Stimulated activated naive CD8-positive, alpha-beta T cell treated with anti-CD3 and anti-CD28 coated beads, Interleukin-15, Interleukin-2, amounts not matched to agents 100 ng/mL and 50 ng/mL, for 24 hours (primary cell): Measurements from ENCODE around the gene STX1B.

Experiments used
- H3K27ac Mint-ChIP-seq: one replicate; pipeline ENCODE4 v1.8.0; 2021; ENCODE audit warnings: mild to moderate bottlenecking, mixed read lengths
- H3K27me3 Mint-ChIP-seq: one replicate; pipeline ENCODE4 v1.8.0; 2021; ENCODE audit warnings: mixed read lengths
- H3K36me3 Mint-ChIP-seq: one replicate; pipeline ENCODE4 v1.8.0; 2021; ENCODE audit warnings: low read depth, mixed read lengths
- H3K4me1 Mint-ChIP-seq: one replicate; pipeline ENCODE4 v1.8.0; 2021; ENCODE audit warnings: low read depth, mixed read lengths
- H3K4me3 Mint-ChIP-seq: one replicate; pipeline ENCODE4 v1.8.0; 2021; ENCODE audit warnings: mild to moderate bottlenecking, mixed read lengths
- H3K9me3 Mint-ChIP-seq: one replicate; pipeline ENCODE4 v1.8.0; 2021; ENCODE audit warnings: mixed read lengths

STX1B gene

GRCh38 chr16:30992931-30993816 lies 17.3 kb downstream of the STX1B start:
- no peaks in the 10 kb centered on the region for H3K9me3 Mint-ChIP-seq
- no peaks in the 10 kb centered on the region for H3K36me3 Mint-ChIP-seq
- no peak overlapping the region for H3K27ac Mint-ChIP-seq
- H3K4me1 Mint-ChIP-seq = peaks cover 8% of the 10 kb centered on the region
- no peaks in the 10 kb centered on the region for H3K27me3 Mint-ChIP-seq
- H3K4me3 Mint-ChIP-seq = no peak overlapping the region

- no peak overlapping the region for H3K4me3 Mint-ChIP-seq
- H3K27ac Mint-ChIP-seq = no peak overlapping the region
- H3K4me1 Mint-ChIP-seq = peaks cover 8% of the 10 kb centered on the region
- H3K27me3 Mint-ChIP-seq = no peaks in the 10 kb centered on the region
- no peaks in the 10 kb centered on the region for H3K9me3 Mint-ChIP-seq
- H3K36me3 Mint-ChIP-seq = no peaks in the 10 kb centered on the region
Observed at GRCh38 chr16:30992276-30992780, 18.1 kb downstream of the STX1B start.

- Mint-ChIP-seq H3K27ac (no peak overlapping the region), H3K4me3 (no peak overlapping the region), H3K9me3 (no peaks in the 10 kb centered on the region), H3K4me1 (peaks cover 4% of the 10 kb centered on the region), H3K36me3 (no peaks in the 10 kb centered on the region), H3K27me3 (no peaks in the 10 kb centered on the region)
Observed at GRCh38 chr16:30991052-30991451, 19.4 kb downstream of the STX1B start.

GRCh38 chr16:30990105-30990504 lies 20.3 kb downstream of the STX1B start:
- no peaks in the 10 kb centered on the region for H3K36me3 Mint-ChIP-seq
- H3K27me3 Mint-ChIP-seq = no peaks in the 10 kb centered on the region
- H3K4me3 Mint-ChIP-seq = no peak overlapping the region
- no peak overlapping the region for H3K27ac Mint-ChIP-seq
- no peaks in the 10 kb centered on the region for H3K9me3 Mint-ChIP-seq
- peaks cover 4% of the 10 kb centered on the region for H3K4me1 Mint-ChIP-seq

- Mint-ChIP-seq H3K27me3 (no peaks in the 10 kb centered on the region), H3K36me3 (no peaks in the 10 kb centered on the region), H3K9me3 (no peaks in the 10 kb centered on the region), H3K4me3 (no peak overlapping the region), H3K27ac (no peak overlapping the region), H3K4me1 (peaks cover 2% of the 10 kb centered on the region)
Observed at GRCh38 chr16:30989469-30990047, 20.9 kb downstream of the STX1B start.

- H3K27me3 Mint-ChIP-seq = no peaks in the 10 kb centered on the region
- H3K36me3 Mint-ChIP-seq = no peaks in the 10 kb centered on the region
- no peaks in the 10 kb centered on the region for H3K4me1 Mint-ChIP-seq
- H3K9me3 Mint-ChIP-seq = no peaks in the 10 kb centered on the region
- no peak overlapping the region for H3K27ac Mint-ChIP-seq
- no peak overlapping the region for H3K4me3 Mint-ChIP-seq
Observed at GRCh38 chr16:30987581-30988190, 22.8 kb downstream of the STX1B start.

GRCh38 chr16:30986129-30986991 lies 24.1 kb downstream of the STX1B start:
- Mint-ChIP-seq H3K4me1 (no peaks in the 10 kb centered on the region), H3K27ac (no peak overlapping the region), H3K4me3 (no peak overlapping the region), H3K36me3 (peaks cover under 1% of the 10 kb centered on the region), H3K9me3 (no peaks in the 10 kb centered on the region), H3K27me3 (no peaks in the 10 kb centered on the region)

- no peak overlapping the region for H3K4me3 Mint-ChIP-seq
- peaks cover 6% of the 10 kb centered on the region for H3K36me3 Mint-ChIP-seq
- no peaks in the 10 kb centered on the region for H3K4me1 Mint-ChIP-seq
- H3K9me3 Mint-ChIP-seq = no peaks in the 10 kb centered on the region
- no peaks in the 10 kb centered on the region for H3K27me3 Mint-ChIP-seq
- H3K27ac Mint-ChIP-seq = no peak overlapping the region
Observed at GRCh38 chr16:30985401-30986128, 24.9 kb downstream of the STX1B start.

- Mint-ChIP-seq H3K27me3 (no peaks in the 10 kb centered on the region), H3K27ac (no peak within 1 kb of the TSS), H3K4me3 (no peak within 1 kb of the TSS)
Observed at GRCh38 chr16:30984669-30985400, 25.6 kb downstream of the STX1B start, which contains the start of gene HSD3B7. Gene HSD3B7, plus strand, starts transcription at chr16:30985207. Its CDS starts 452 bp downstream, at chr16:30985659.

GRCh38 chr16:30983898-30984610 lies 26.4 kb downstream of the STX1B start:
- Mint-ChIP-seq H3K4me1 (no peaks in the 10 kb centered on the region), H3K9me3 (no peaks in the 10 kb centered on the region), H3K27ac (no peak overlapping the region), H3K36me3 (peaks cover 6% of the 10 kb centered on the region), H3K4me3 (no peak overlapping the region), H3K27me3 (no peaks in the 10 kb centered on the region)

More at GRCh38 chr16:30984669-30985400, 25.6 kb downstream of the STX1B start, which contains the start of gene HSD3B7:
- Mint-ChIP-seq H3K9me3 (no peaks in the 10 kb centered on the region), H3K36me3 (peaks cover 6% of the 10 kb centered on the region), H3K4me1 (no peaks in the 10 kb centered on the region)

- Mint-ChIP-seq H3K27me3 (no peaks in the 10 kb centered on the region), H3K27ac (no peak overlapping the region), H3K36me3 (peaks cover 11% of the 10 kb centered on the region), H3K9me3 (no peaks in the 10 kb centered on the region), H3K4me3 (no peak overlapping the region), H3K4me1 (no peaks in the 10 kb centered on the region)
Observed at GRCh38 chr16:30983289-30983889, 27.0 kb downstream of the STX1B start.

- peaks cover 13% of the 10 kb centered on the region for H3K36me3 Mint-ChIP-seq
- no peak overlapping the region for H3K27ac Mint-ChIP-seq
- H3K27me3 Mint-ChIP-seq = no peaks in the 10 kb centered on the region
- no peak overlapping the region for H3K4me3 Mint-ChIP-seq
- no peaks in the 10 kb centered on the region for H3K4me1 Mint-ChIP-seq
- H3K9me3 Mint-ChIP-seq = no peaks in the 10 kb centered on the region
Observed at GRCh38 chr16:30982548-30983288, 27.7 kb downstream of the STX1B start.
